GM08714 (cell line): ENCODE measurements around the gene HSBP1L1.

ENCODE experiments used
- H3K4me3 ChIP-seq: fragments of 200-500 bp; sonication (Bioruptor generic); 2 replicates; pipeline ENCODE4 v1.5.1; 2014; ENCODE audit warnings: mild to moderate bottlenecking, low read length, inconsistent platforms
- ZNF274 ChIP-seq: IDR thresholded peaks from 2 replicates; pipeline ENCODE4 v1.6.1; 2012; ENCODE audit warnings: mild to moderate bottlenecking, low read depth, low read length

Gene HSBP1L1

GRCh38 chr18:79936641-79937040 is 27.8 kb upstream of the HSBP1L1 start:
- TF ChIP-seq ZNF274 = no peak
- H3K4me3 ChIP-seq = no peak overlapping the region

- no peak for TF ChIP-seq ZNF274
- H3K4me3 ChIP-seq = no peak overlapping the region
These were observed 27.2 kb upstream of the HSBP1L1 start for GRCh38 chr18:79937103-79937860.

DNA sequence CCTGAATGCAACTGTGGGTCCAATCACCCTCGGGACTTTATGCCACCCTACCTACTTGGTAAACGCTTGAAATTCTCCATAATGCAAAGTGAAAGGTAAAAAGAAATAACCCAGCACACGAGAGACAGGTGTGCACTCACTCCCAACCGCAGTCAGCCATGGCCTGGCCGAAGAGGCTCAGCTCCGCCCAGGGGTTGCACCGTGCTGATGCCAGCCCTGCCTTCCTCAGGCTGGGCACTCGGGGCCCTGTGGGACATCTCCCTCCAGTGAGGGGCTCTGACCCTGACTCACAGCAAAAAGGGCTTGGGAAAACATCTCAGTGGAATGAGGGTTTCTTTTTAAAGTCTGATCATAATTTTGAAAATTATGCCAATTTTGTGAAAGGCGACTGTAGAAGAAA is 26.2 kb upstream of the HSBP1L1 start:
- no peak for TF ChIP-seq ZNF274

DNA sequence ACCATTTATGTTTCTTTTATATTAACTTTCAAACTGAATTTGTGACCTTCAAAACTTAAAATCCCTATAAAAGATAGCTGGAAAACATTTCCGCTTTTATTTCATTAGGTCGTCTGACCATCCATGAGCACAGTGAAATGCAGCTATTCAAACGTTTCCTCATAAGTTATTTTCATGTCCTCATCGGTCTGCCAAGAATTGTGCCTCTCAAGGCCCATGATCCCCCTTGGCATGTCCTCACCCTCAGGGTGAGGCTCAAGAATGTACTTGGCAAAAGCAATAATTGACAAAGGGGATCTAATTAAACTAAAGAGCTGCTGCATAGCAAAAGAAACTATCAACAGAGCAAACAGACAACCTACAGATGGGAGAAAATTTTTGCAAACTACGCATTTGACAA is 25.3 kb upstream of the HSBP1L1 start:
- TF ChIP-seq ZNF274 = no peak
- H3K4me3 ChIP-seq = no peak overlapping the region

More for the DNA sequence above, 26.2 kb upstream of the HSBP1L1 start:
- H3K4me3 ChIP-seq = no peak overlapping the region

DNA sequence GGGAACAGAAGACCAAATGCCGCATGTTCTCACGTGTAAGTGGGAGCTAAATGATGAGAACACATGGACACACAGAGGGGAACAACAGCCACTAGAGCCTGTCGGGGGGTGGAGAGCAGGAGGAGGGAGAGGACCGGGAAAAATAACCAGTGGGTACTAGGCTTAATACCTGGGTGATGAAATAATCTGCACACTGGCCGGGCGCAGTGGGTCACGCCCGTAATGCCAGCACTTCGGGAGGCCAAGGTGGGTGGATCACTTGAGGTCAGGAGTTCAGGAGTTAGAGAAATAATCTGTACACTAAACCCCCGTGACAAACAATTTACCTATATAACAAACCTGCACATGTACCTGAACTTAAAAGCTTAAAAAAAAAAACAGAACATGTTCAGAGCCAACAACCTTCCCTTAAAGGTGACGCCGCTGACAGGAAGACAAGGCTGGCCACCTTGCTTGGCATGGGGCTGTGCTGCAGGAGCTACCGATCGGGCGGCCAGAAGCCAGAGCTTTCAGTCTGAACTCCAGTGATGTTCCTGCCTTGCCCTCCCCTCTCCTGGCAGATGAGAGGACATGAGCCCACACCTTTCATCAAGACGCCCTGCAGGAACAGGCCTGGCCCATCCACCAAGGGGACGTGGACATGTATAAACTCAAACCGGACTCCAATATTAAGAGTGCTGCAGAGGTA is 24.2 kb upstream of the HSBP1L1 start:
- TF ChIP-seq ZNF274 = no peak
- no peak overlapping the region for H3K4me3 ChIP-seq

DNA sequence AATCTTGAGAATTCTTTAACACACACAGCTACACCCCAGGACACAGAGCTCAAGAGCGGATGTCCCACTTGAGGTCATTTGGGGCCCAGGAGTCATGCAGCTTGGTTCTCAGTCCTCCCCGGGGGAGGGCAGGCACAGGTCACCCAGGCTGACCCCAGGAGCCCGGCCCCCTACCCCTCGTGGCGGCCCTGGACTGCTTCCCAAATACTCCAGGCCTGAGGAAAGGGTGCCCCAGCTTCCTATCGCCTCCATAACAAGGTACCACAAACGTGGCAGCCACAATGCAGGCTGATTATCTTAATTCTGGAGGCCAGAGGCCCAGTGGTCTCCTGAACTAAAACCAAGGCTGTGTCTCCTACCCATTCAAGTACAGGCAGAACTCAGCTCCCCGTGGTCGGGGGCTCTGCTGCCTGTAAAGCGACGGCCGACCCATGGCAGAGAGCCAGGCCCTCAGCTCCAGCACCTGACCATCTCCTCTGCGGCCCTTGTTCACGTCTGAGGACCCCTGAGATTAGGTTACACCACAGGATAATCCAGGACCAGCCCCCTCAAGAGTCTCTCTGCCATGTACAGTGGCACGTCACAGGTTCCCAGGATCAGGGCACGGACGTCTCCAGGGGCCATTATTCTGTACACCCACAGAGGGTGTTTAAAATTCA is 23.5 kb upstream of the HSBP1L1 start:
- no peak overlapping the region for H3K4me3 ChIP-seq
- TF ChIP-seq ZNF274 = no peak

DNA sequence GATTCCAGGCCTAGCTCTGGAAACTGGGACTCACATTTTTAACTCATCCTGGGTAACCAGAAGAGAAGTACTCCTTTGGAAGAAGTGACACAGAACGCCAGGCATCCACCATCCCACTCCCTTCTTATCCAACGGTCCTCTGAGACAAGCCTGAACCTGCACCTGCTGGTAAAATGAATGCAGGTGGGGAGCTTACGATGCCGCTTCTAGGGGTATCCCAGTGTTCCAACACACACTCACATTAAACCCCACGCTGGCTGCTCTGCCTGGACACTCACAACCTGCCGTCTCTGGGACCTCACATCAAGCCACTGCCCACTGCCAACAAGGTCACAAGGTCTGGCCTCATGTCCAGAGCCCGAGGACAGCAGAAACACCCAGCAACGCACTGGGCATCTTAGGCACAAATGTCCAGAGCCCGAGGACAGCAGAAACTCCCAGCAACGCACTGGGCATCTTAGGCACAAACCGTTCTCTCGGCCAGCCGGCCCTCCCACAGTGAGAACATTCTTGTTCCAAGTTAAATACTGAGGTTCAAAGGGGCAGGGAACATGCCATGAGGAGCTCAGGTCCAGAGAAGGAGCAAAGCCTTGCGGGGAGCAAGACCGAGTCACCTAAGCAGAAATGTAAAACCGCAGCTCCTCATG is 22.8 kb upstream of the HSBP1L1 start:
- no peak overlapping the region for H3K4me3 ChIP-seq
- TF ChIP-seq ZNF274 = no peak

DNA sequence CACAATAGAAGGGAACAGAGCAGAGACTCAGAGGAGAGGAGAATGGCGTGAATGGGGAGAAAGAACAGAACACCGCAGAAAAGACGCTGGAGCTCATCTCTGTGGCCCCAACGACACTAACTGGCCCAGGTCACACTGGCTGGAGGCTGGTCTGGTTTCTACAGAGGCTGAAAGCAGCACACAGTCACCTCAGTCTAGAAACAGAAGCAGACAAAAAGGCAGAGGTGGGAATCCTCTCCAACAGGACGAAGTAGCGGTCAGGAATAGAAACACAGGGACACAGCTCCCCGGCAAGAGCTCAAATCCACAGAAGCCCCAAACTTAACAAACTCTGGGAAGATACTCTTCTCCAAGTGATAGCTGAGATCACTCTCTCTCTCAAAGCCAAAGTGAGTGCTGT is 22.2 kb upstream of the HSBP1L1 start:
- H3K4me3 ChIP-seq = no peak overlapping the region
- TF ChIP-seq ZNF274 = no peak

DNA sequence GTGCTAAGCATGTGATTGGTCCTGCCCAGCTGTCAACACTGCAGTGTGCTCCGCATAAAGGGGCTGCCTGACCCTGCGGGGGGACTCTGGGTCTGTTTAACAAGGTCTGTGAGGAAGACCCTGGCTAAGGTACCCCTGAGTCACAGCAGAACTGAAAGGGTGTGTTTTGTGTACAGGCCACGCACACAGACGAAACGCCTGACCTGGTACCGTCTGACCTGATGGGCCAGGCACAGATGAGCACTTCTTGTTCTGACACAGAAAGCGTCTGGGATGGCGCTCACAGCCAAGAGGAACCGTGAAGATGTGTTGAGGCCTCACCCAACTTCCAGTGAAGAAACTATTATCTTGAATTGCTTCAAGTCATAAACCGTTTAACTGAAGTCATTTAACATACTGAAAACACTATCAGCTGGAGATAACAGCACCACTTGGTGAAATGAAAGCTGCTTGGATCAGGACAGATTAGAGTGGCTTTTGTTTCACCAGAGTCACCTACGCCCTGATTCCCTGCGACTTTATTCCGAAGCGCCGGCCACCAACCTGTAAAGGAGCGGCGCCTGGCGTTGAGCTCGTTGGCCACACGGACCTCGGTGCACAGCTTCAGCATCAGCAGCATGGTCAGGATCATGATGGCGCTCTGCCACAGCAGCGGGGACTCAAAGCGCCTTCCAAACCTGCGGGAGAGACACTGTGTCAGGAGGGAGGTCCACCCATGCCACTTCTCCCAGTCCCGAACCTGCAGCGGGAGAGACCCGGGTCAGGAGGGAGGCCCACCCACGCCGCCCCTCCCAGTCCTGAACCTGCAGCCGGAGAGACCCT is 21.4 kb upstream of the HSBP1L1 start:
- TF ChIP-seq ZNF274 = no peak
- no peak overlapping the region for H3K4me3 ChIP-seq

GRCh38 chr18:79943608-79944125 is 20.8 kb upstream of the HSBP1L1 start:
- no peak overlapping the region for H3K4me3 ChIP-seq
- no peak for TF ChIP-seq ZNF274

- no peak for TF ChIP-seq ZNF274
- no peak overlapping the region for H3K4me3 ChIP-seq
These were observed 20.2 kb upstream of the HSBP1L1 start for GRCh38 chr18:79944126-79944731.

GRCh38 chr18:79944746-79945117 is 19.7 kb upstream of the HSBP1L1 start:
- no peak overlapping the region for H3K4me3 ChIP-seq
- TF ChIP-seq ZNF274 = no peak
